HepG2 (cell line): ENCODE results near the gene NCLN. TPM values are rescaled to one million over a fixed set of nuclear protein-coding genes. Genes with fewer than 3 reads are reported as not detected.
A peak's percentile ranks its signal among the peaks of the same experiment; 100 is the strongest.

Experiments used
- ATAC-seq: fragments of 200-7000 bp; cut with Tn5 transposase; 3 replicates; pipeline ENCODE4 v1.9.1; 2020; ENCODE audit warnings: mild to moderate bottlenecking, moderate library complexity
- BruUV-seq: library from RNA; stranded (reverse); fragments of 400-500 nt; replicated peaks from 2 replicates; lab custom pipeline; 2021; lab: Mats Ljungman, UMichigan
- CTCF ChIA-PET: fragments of 300-600 bp; formaldehyde crosslinking; extraction: SDS; loops from one replicate; lab custom pipeline; 2021; ENCODE audit warnings: low total read pairs, inconsistent platforms, low intra/inter-chr PET ratio; lab: Yijun Ruan, JAX
- POLR2A ChIA-PET: fragments of 350-600 bp; sonication (Branson Sonifier 250); formaldehyde crosslinking; loops from one replicate; lab custom pipeline; 2020; ENCODE audit warnings: antibody characterized with exemption, inconsistent platforms; lab: Yijun Ruan, JAX
- DNase-seq: peaks from one replicate; pipeline ENCODE4 v3.0.0-alpha.2; 2015; ENCODE audit warnings: low spot score
- FAIRE-seq: peaks from 3 replicates; lab custom pipeline; 2011; peaks lifted over from hg19 to GRCh38; lab: Jason Lieb, UNC
- H2AFZ ChIP-seq: one replicate; pipeline ENCODE4 v1.6.1; 2011; ENCODE audit warnings: low read length, inconsistent platforms
- H3K27ac ChIP-seq: fragments of 300-600 bp; 3 replicates; pipeline ENCODE4 v1.8.0; 2011; ENCODE audit warnings: mixed run types, mild to moderate bottlenecking, mixed read lengths, low read length, inconsistent platforms; ENCODE audit not compliant: insufficient read depth; ENCODE audit errors: extremely low read length
- H3K27me3 ChIP-seq, 2 experiments: fragments of 200-600 bp in 1 of 2; 2 replicates in 1 of 2; 3 replicates in 1 of 2; pipeline versions ENCODE4 v1.6.0 to v1.8.0; 2011; ENCODE audit warnings: low read length in 2 of 2, mild to moderate bottlenecking in 2 of 2, moderate library complexity in 2 of 2, inconsistent platforms in 1 of 2; ENCODE audit not compliant: insufficient read depth in 2 of 2, control insufficient read depth in 1 of 2
- H3K36me3 ChIP-seq, 2 experiments: fragments of 200-600 bp in 1 of 2; replicated peaks in 1 of 2; 2 replicates in 1 of 2; 3 replicates in 1 of 2; pipeline versions ENCODE4 v1.5.1 to v1.8.0; 2011; ENCODE audit warnings: low read length in 2 of 2, inconsistent platforms in 1 of 2; ENCODE audit not compliant: insufficient read depth in 2 of 2, control insufficient read depth in 1 of 2
- H3K4me1 ChIP-seq: 2 replicates; pipeline ENCODE4 v1.5.1; 2012; ENCODE audit warnings: low read length, inconsistent platforms; ENCODE audit not compliant: insufficient read depth
- H3K4me2 ChIP-seq: 2 replicates; pipeline ENCODE4 v1.6.0; 2011; ENCODE audit warnings: low read depth, low read length, inconsistent platforms
- H3K4me3 ChIP-seq, 3 experiments: fragments of 200-600 bp in 1 of 3; sonication (generic), shearing (Covaris generic) in 1 of 3; replicated peaks in 1 of 3; 2 replicates each; pipeline ENCODE4 v1.5.1; 2011 to 2016; ENCODE audit warnings: low read length in 3 of 3, inconsistent platforms in 2 of 3, low read depth in 2 of 3, mild to moderate bottlenecking in 2 of 3, control low read depth in 1 of 3, mixed read lengths in 1 of 3; ENCODE audit not compliant: insufficient read depth in 1 of 3
- H3K79me2 ChIP-seq: one replicate; pipeline ENCODE4 v1.6.1; 2011; ENCODE audit warnings: low read length, inconsistent platforms; ENCODE audit not compliant: insufficient read depth
- H3K9ac ChIP-seq: 2 replicates; pipeline ENCODE4 v1.6.0; 2011; ENCODE audit warnings: mild to moderate bottlenecking, low read depth, low read length, inconsistent platforms; ENCODE audit not compliant: insufficient read depth
- H3K9me3 ChIP-seq: 2 replicates; pipeline ENCODE4 v1.5.1; 2012; ENCODE audit warnings: mild to moderate bottlenecking, low read length
- H4K20me1 ChIP-seq: 2 replicates; pipeline ENCODE4 v1.6.0; 2011; ENCODE audit warnings: inconsistent platforms, mild to moderate bottlenecking, low read length, moderate library complexity; ENCODE audit not compliant: insufficient read depth
- FOSL2 ChIP-seq: sonication (generic); formaldehyde crosslinking; IDR thresholded peaks from 2 replicates; pipeline ENCODE4 v1.4.0; 2020; ENCODE audit warnings: missing genetic modification reagents
- NFYB ChIP-seq: sonication (generic); formaldehyde crosslinking; IDR thresholded peaks from 2 replicates; pipeline ENCODE4 v1.4.0; 2020; ENCODE audit warnings: missing genetic modification reagents
- NFYC ChIP-seq: IDR thresholded peaks from 2 replicates; pipeline ENCODE4 v1.6.1; 2016; ENCODE audit warnings: missing genetic modification reagents, missing compliant biosample characterization
- RAD51 ChIP-seq: fragments of 450-650 bp; IDR thresholded peaks from 2 replicates; pipeline ENCODE4 v1.6.1; 2016; ENCODE audit warnings: borderline replicate concordance
- ZFP91 ChIP-seq: sonication (generic); formaldehyde crosslinking; IDR thresholded peaks from 2 replicates; pipeline ENCODE4 v1.9.0; 2022; ENCODE audit warnings: missing genetic modification reagents, mild to moderate bottlenecking, borderline replicate concordance
- ZMYM4 ChIP-seq: sonication (generic); formaldehyde crosslinking; IDR thresholded peaks from 2 replicates; pipeline ENCODE4 v1.8.1; 2023; ENCODE audit warnings: mild to moderate bottlenecking, missing genetic modification reagents
- ZNF605 ChIP-seq: sonication (generic); formaldehyde crosslinking; IDR thresholded peaks from 2 replicates; pipeline ENCODE4 v1.8.0; 2022; ENCODE audit warnings: mild to moderate bottlenecking, missing genetic modification reagents
- ZNF674 ChIP-seq: sonication (generic); formaldehyde crosslinking; IDR thresholded peaks from 2 replicates; pipeline ENCODE4 v1.5.0; 2020; ENCODE audit warnings: low read depth, mild to moderate bottlenecking, missing genetic modification reagents
- ZNF687 ChIP-seq: sonication (generic); formaldehyde crosslinking; IDR thresholded peaks from 2 replicates; pipeline ENCODE4 v1.5.1; 2020; ENCODE audit warnings: mild to moderate bottlenecking, missing genetic modification reagents, moderate library complexity
- WGBS: methylation state at CpG from one replicate; pipeline ENCODE4 v1.1.6; 2017; ENCODE audit warnings: low lambda C conversion rate; 5-methylcytosine and 5-hydroxymethylcytosine counted together
- in situ Hi-C: cut with HindIII; loops from 2 replicates; pipeline ENCODE4 v1.10.0; 2017; ENCODE audit warnings: low pct_unique_long_range_greater_than_20kb; ENCODE audit not compliant: extremely low pct_ligation_motif_present
- intact Hi-C: fragments of 100-400 bp; cut with micrococcal nuclease; formaldehyde crosslinking; loops from one replicate; pipeline ENCODE4 v1.10.0; 2022; ENCODE audit not compliant: unreplicated experiment
- polyA plus RNA-seq, 8 experiments: library from polyadenylated mRNA; depleted of rRNA in 3 of 8; stranded (reverse) in 7 of 8; unstranded in 1 of 8; fragments of >200 nt; fragmentation: Illumina TruSeq in 4 of 8; extraction: Trizol in 4 of 8; gene quantifications; 2 replicates each; pipeline versions ENCODE4 v1.2.1 to v1.2.3, GENCODE V29; 2011 to 2016; ENCODE audit warnings: low read depth in 4 of 8, missing spikeins in 1 of 8, mixed read lengths in 1 of 8; ENCODE audit not compliant: insufficient read depth in 1 of 8
- total RNA-seq, 5 experiments: library from RNA; depleted of rRNA; stranded (reverse); fragments of >200 nt; fragmentation: Illumina TruSeq; extraction: Trizol; gene quantifications; 2 replicates each; pipeline ENCODE4 v1.2.3, GENCODE V29; 2016; ENCODE audit warnings: low read depth in 1 of 5

The NCLN gene
- total and polyA plus RNA-seq, 2 of the 13 experiments (the other 11 are each of a cell fraction or from before 2014, with no cell fraction given) = 42.6 to 56.0 TPM

- in situ Hi-C loops (loop anchor here (10.0 kb wide), 1 partner anchor 207 kb away; no protein-coding TSS in a partner anchor), intact Hi-C loops (no loop called here)
- Histone ChIP-seq H3K4me3 (no peak overlapping the region), H3K36me3 (no peaks in the 10 kb centered on the region), H3K4me1 (no peaks in the 10 kb centered on the region), H3K27me3 (peaks cover 0 to 7% of the 10 kb centered on the region in 2 experiments; a peak in 1 of 5 replicates), H3K79me2 (no peaks in the 10 kb centered on the region), H4K20me1 (no peaks in the 10 kb centered on the region), H3K9ac (no peak overlapping the region), H3K27ac (no peak overlapping the region), H2AFZ (no peak overlapping the region), H3K4me2 (no peak overlapping the region), H3K9me3 (no peaks in the 10 kb centered on the region)
- TF ChIP-seq FOSL2 (CRISPR knock-in tag) (peak; percentile 43; the same call in 1 of the 2 replicates), ZNF605 (CRISPR knock-in tag) (no peak)
- POLR2A ChIA-PET = no interaction called here
- CTCF ChIA-PET = no interaction called here
- 51% methylated on average over 4 of the region's 4 CpGs for WGBS
- no peak for FAIRE-seq
- DNase-seq = no peak
- no peak for ATAC-seq
- no TSS peak for BruUV-seq
Measured at GRCh38 chr19:3161453-3161852, 24.3 kb upstream of the NCLN start.

GRCh38 chr19:3162418-3163229, 23.1 kb upstream of the NCLN start:
- intact Hi-C loops (loop anchor here (1.0 kb wide), 1 partner anchor 33 kb away; no protein-coding TSS in a partner anchor), in situ Hi-C loops (loop anchor here (10.0 kb wide), 1 partner anchor 208 kb away; no protein-coding TSS in a partner anchor)
- Histone ChIP-seq H3K4me1 (no peaks in the 10 kb centered on the region), H3K27ac (no peak overlapping the region), H3K9ac (no peak overlapping the region), H3K4me2 (peak overlapping the region; percentile 20; the same call in 1 of the 2 replicates), H3K9me3 (no peaks in the 10 kb centered on the region), H2AFZ (no peak overlapping the region), H4K20me1 (no peaks in the 10 kb centered on the region), H3K4me3 (peak overlapping the region in 1 of 3 experiments; percentile 39; a peak in 1 of 6 replicates), H3K36me3 (no peaks in the 10 kb centered on the region), H3K27me3 (peaks cover 0 to 2% of the 10 kb centered on the region in 2 experiments; a peak in 1 of 5 replicates), H3K79me2 (no peaks in the 10 kb centered on the region)
- WGBS = 38% methylated on average over 20 of the region's 38 CpGs
- FAIRE-seq (no peak), DNase-seq (peak; percentile 44), ATAC-seq (peak; percentile 58)
- CTCF ChIA-PET = interaction anchor here (1.1 to 2.5 kb wide), 4 partner anchors 16 to 201 kb away, joined by 3 to 26 read pairs (median 8); no protein-coding TSS in a partner anchor
- no TSS peak for BruUV-seq
- POLR2A ChIA-PET = interaction anchor here (0.9 to 1.0 kb wide), 2 partner anchors 9 to 34 kb away, joined by 3 to 4 read pairs; no protein-coding TSS in a partner anchor
- TF ChIP-seq NFYB (CRISPR knock-in tag) = peak; percentile 70
- TF ChIP-seq ZMYM4 (CRISPR knock-in tag) = peak; percentile 17; the same call in 1 of the 2 replicates
- TF ChIP-seq ZFP91 (CRISPR knock-in tag) = 0 out of 2 replicates have a peak, but pooled peaks have one; percentile 18
- peak; percentile 50 for TF ChIP-seq ZNF687
- peak; percentile 58 for TF ChIP-seq NFYC (CRISPR knock-in tag)
- TF ChIP-seq ZNF674 (CRISPR knock-in tag) = no peak
- peak; percentile 41; the same call in 1 of the 2 replicates for TF ChIP-seq RAD51
